Measurements from ENCODE around the gene ASB13. TPM values are rescaled to one million over a fixed set of nuclear protein-coding genes. Genes with fewer than 3 reads are reported as not detected.

Gene ASB13
- total RNA-seq, 1 donor = 9.1 TPM

GRCh38 chr10:5643346-5644067 lies 22.9 kb downstream of the ASB13 start:
- no peak for TF ChIP-seq CTCF (IDR thresholded peaks at IDR 0.05; ENCODE audit: insufficient read depth, low read depth, low read length)
- peak; percentile 51 for DNase-seq (ENCODE audit: low read depth)
- no peak overlapping the region for H3K4me3 ChIP-seq (ENCODE audit: low read depth, low read length)

GRCh38 chr10:5641501-5641900 lies 24.9 kb downstream of the ASB13 start:
- H3K4me3 ChIP-seq (ENCODE audit: low read depth, low read length) = no peak overlapping the region
- no peak for TF ChIP-seq CTCF (IDR thresholded peaks at IDR 0.05; ENCODE audit: insufficient read depth, low read depth, low read length)
- no peak for DNase-seq (ENCODE audit: low read depth)

GRCh38 chr10:5640501-5640900 lies 25.9 kb downstream of the ASB13 start:
- no peak overlapping the region for H3K4me3 ChIP-seq (ENCODE audit: low read depth, low read length)
- DNase-seq (ENCODE audit: low read depth) = no peak
- no peak for TF ChIP-seq CTCF (IDR thresholded peaks at IDR 0.05; ENCODE audit: insufficient read depth, low read depth, low read length)

- no peak for DNase-seq (ENCODE audit: low read depth)
- H3K4me3 ChIP-seq (ENCODE audit: low read depth, low read length) = no peak overlapping the region
- no peak for TF ChIP-seq CTCF (IDR thresholded peaks at IDR 0.05; ENCODE audit: insufficient read depth, low read depth, low read length)
These were observed 26.4 kb downstream of the ASB13 start for GRCh38 chr10:5640036-5640435.

GRCh38 chr10:5639066-5639465 lies 27.3 kb downstream of the ASB13 start:
- no peak for DNase-seq (ENCODE audit: low read depth)
- H3K4me3 ChIP-seq (ENCODE audit: low read depth, low read length) = no peak overlapping the region
- TF ChIP-seq CTCF (IDR thresholded peaks at IDR 0.05; ENCODE audit: insufficient read depth, low read depth, low read length) = no peak

- H3K4me3 ChIP-seq (ENCODE audit: low read depth, low read length) = no peak overlapping the region
- no peak for TF ChIP-seq CTCF (IDR thresholded peaks at IDR 0.05; ENCODE audit: insufficient read depth, low read depth, low read length)
- DNase-seq (ENCODE audit: low read depth) = no peak
These were observed 27.9 kb downstream of the ASB13 start for GRCh38 chr10:5638494-5638893.

- no peak for DNase-seq (ENCODE audit: low read depth)
- no peak overlapping the region for H3K4me3 ChIP-seq (ENCODE audit: low read depth, low read length)
- no peak for TF ChIP-seq CTCF (IDR thresholded peaks at IDR 0.05; ENCODE audit: insufficient read depth, low read depth, low read length)
These were observed 31.5 kb downstream of the ASB13 start for GRCh38 chr10:5634918-5635317.

All from fibroblast of villous mesenchyme (primary cell).